Uterus (tissue), 4 donors: ENCODE data around the gene SLC39A6. TPM values are rescaled to one million over a fixed set of nuclear protein-coding genes. Genes with fewer than 3 reads are reported as not detected.
"Not testable (repeated sequence)": the region's sequence is repeated elsewhere in the genome, so short reads cannot be mapped to it uniquely, and the experiment has no call there.

Experiments
- DNase-seq, 2 donors: peaks; one replicate each; pipeline ENCODE4 v3.0.0-alpha.2; 2019 to 2020
- H3K27ac ChIP-seq, 2 donors: fragments of 200-600 bp; sonication (generic); 1 replicate in 1 of 2; 2 replicates in 1 of 2; pipeline ENCODE4 v1.5.1; 2016 to 2018
- H3K27me3 ChIP-seq, 2 donors: fragments of 200-600 bp; sonication (generic); one replicate each; pipeline ENCODE4 v1.5.1; 2018 to 2019; ENCODE audit warnings: control low read depth in 1 of 2
- H3K36me3 ChIP-seq, 2 donors: fragments of 200-600 bp; sonication (generic); one replicate each; pipeline ENCODE4 v1.5.1; 2019; ENCODE audit warnings: control low read depth in 1 of 2
- H3K4me1 ChIP-seq, 2 donors: fragments of 200-600 bp; sonication (generic); one replicate each; pipeline ENCODE4 v1.5.1; 2018 to 2019; ENCODE audit warnings: control low read depth in 1 of 2
- H3K4me3 ChIP-seq, 2 donors: fragments of 200-600 bp; sonication (generic); 1 replicate in 1 of 2; 2 replicates in 1 of 2; pipeline ENCODE4 v1.5.1; 2018 to 2019; ENCODE audit warnings: mild to moderate bottlenecking in 1 of 2
- H3K9me3 ChIP-seq, 2 donors: fragments of 200-600 bp; sonication (generic); one replicate each; pipeline ENCODE4 v1.5.1; 2019; ENCODE audit warnings: control low read depth in 1 of 2
- CTCF ChIP-seq, 4 experiments: fragments of 200-600 bp in 2 of 4; fragments of 450-650 bp in 2 of 4; sonication (generic) in 2 of 4; IDR thresholded peaks; one replicate each; pipeline ENCODE4 v1.5.1; 2016 to 2019; ENCODE audit warnings: antibody characterized with exemption in 4 of 4, mild to moderate bottlenecking in 2 of 4, moderate library complexity in 1 of 4
- POLR2A ChIP-seq, 2 donors: fragments of 450-650 bp; IDR thresholded peaks; one replicate each; pipeline ENCODE4 v1.6.1; 2016; ENCODE audit warnings: antibody characterized with exemption in 2 of 2, mild to moderate bottlenecking in 1 of 2, moderate library complexity in 1 of 2
- intact Hi-C: fragments of 100-400 bp; cut with DNase I; formaldehyde crosslinking; loops from one replicate; pipeline ENCODE4 v1.15.1; 2023; ENCODE audit warnings: low total_unique reads
- total RNA-seq, 4 donors: library from RNA; depleted of rRNA in 3 of 4; stranded (reverse); fragments of >200 nt in 3 of 4; gene quantifications; one replicate each; pipeline versions ENCODE4 v1.1.0 to v1.2.4, GENCODE V29; 2014 to 2023
- donor health status: DM: yes; HTN: yes; CAD: no.

SLC39A6 gene
- total RNA-seq, 4 donors from 2014 or later, result 7.7 to 90.6 (median 31.1) TPM

GRCh38 chr18:36124841-36125240, 4.3 kb downstream of the SLC39A6 start:
- TF ChIP-seq CTCF (IDR thresholded peaks at IDR 0.05) (no peak), POLR2A (IDR thresholded peaks at IDR 0.05) (no peak)
- Histone ChIP-seq H3K27me3 (no peaks in the 10 kb centered on the region), H3K4me1 (no peaks in the 10 kb centered on the region), H3K27ac (no peak overlapping the region), H3K9me3 (no peaks in the 10 kb centered on the region), H3K36me3 (no peaks in the 10 kb centered on the region), H3K4me3 (no peak overlapping the region)
- DNase-seq, result no peak
- intact Hi-C loops, result no loop called here

GRCh38 chr18:36120297-36120696, 8.8 kb downstream of the SLC39A6 start:
- Histone ChIP-seq H3K4me1 (no peaks in the 10 kb centered on the region), H3K27ac (no peak overlapping the region), H3K4me3 (no peak overlapping the region), H3K9me3 (no peaks in the 10 kb centered on the region), H3K27me3 (no peaks in the 10 kb centered on the region), H3K36me3 (no peaks in the 10 kb centered on the region)
- TF ChIP-seq POLR2A (IDR thresholded peaks at IDR 0.05) (no peak), CTCF (IDR thresholded peaks at IDR 0.05) (no peak)
- no peak for DNase-seq
- intact Hi-C loops, result no loop called here

GRCh38 chr18:36116771-36117170, 12.4 kb downstream of the SLC39A6 start:
- H3K27me3 ChIP-seq, DNase-seq, H3K9me3 ChIP-seq, intact Hi-C loops, H3K4me3 ChIP-seq, H3K27ac ChIP-seq, H3K4me1 ChIP-seq, H3K36me3 ChIP-seq: not testable (repeated sequence)

GRCh38 chr18:36114738-36115137, 14.4 kb downstream of the SLC39A6 start:
- no peaks in the 10 kb centered on the region for H3K9me3 ChIP-seq
- no peaks in the 10 kb centered on the region for H3K27me3 ChIP-seq
- H3K36me3 ChIP-seq, result no peaks in the 10 kb centered on the region
- TF ChIP-seq POLR2A (IDR thresholded peaks at IDR 0.05) (no peak), CTCF (IDR thresholded peaks at IDR 0.05) (no peak)
- no peak overlapping the region for H3K27ac ChIP-seq
- H3K4me3 ChIP-seq, result no peak overlapping the region
- no peak for DNase-seq
- intact Hi-C loops, result no loop called here
- H3K4me1 ChIP-seq, result no peaks in the 10 kb centered on the region

- Histone ChIP-seq H3K9me3 (no peaks in the 10 kb centered on the region), H3K4me3 (no peak overlapping the region), H3K4me1 (no peaks in the 10 kb centered on the region), H3K27me3 (no peaks in the 10 kb centered on the region), H3K36me3 (no peaks in the 10 kb centered on the region), H3K27ac (no peak overlapping the region)
- no peak for DNase-seq
- intact Hi-C loops, result no loop called here
- TF ChIP-seq CTCF (IDR thresholded peaks at IDR 0.05), result no peak
- no peak for TF ChIP-seq POLR2A (IDR thresholded peaks at IDR 0.05)
Observed at GRCh38 chr18:36114251-36114650, 14.9 kb downstream of the SLC39A6 start.

- Histone ChIP-seq H3K9me3 (no peaks in the 10 kb centered on the region), H3K4me1 (no peaks in the 10 kb centered on the region), H3K4me3 (no peak overlapping the region), H3K27me3 (no peaks in the 10 kb centered on the region), H3K27ac (no peak overlapping the region), H3K36me3 (no peaks in the 10 kb centered on the region)
- intact Hi-C loops, result no loop called here
- no peak for DNase-seq
- TF ChIP-seq CTCF (IDR thresholded peaks at IDR 0.05) (no peak), POLR2A (IDR thresholded peaks at IDR 0.05) (no peak)
Observed at GRCh38 chr18:36112302-36112701, 16.8 kb downstream of the SLC39A6 start.
